Stimulated activated CD8-positive, alpha-beta memory T cell treated with anti-CD3 and anti-CD28 coated beads, Interleukin-4, amount 100 ng/mL, for 24 hours (primary cell): Measurements from ENCODE around the gene GRN.
"Not testable (repeated sequence)": the region's sequence is repeated elsewhere in the genome, so short reads cannot be mapped to it uniquely, and the experiment has no call there.

ENCODE experiments used
- DNase-seq: peaks from one replicate; pipeline ENCODE4 v3.0.0-alpha.2; 2020; ENCODE audit warnings: low read depth

GRN gene

DNA sequence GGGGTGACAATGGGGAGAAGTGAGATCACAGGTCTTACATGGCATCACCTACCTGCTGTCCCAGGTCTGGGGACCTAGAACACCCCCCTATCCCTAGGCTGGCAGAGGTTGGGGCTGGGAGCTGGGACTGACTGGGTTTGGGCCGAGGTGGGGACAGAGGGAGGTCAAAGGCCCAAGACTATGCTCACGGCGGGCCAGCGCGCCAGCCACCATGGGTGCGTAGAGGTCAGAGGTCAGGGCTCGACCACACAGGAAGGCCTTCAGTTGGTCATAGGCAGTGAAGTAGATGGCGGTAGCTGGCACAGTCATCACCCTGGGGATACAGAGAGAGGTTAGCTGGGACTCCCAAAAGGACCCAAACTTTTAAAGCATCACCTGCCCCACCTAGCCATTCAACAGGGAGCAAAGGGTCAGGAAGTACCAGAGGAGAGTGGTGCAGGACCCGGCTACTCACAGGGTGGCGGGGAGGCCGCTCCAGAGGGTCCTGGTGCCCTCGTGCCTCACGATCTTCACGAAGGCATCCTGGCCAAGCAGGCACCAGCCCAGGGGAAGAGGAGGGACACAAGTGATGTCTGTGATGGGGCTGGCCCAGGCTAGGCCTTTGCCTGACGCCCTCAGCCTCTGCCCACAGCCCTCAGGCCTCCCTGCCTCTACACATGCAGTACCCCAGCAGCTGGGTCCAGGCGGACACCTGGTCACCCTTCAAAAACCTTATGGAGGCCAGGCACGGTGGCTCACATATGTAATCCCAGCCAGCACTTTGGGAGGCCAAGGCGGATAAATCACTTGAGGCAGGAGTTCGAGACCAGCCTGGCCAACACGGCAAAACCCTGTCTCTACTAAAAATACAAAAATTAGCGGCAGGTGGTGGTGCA is 23.6 kb upstream of the GRN start:
- no peak for DNase-seq

DNA sequence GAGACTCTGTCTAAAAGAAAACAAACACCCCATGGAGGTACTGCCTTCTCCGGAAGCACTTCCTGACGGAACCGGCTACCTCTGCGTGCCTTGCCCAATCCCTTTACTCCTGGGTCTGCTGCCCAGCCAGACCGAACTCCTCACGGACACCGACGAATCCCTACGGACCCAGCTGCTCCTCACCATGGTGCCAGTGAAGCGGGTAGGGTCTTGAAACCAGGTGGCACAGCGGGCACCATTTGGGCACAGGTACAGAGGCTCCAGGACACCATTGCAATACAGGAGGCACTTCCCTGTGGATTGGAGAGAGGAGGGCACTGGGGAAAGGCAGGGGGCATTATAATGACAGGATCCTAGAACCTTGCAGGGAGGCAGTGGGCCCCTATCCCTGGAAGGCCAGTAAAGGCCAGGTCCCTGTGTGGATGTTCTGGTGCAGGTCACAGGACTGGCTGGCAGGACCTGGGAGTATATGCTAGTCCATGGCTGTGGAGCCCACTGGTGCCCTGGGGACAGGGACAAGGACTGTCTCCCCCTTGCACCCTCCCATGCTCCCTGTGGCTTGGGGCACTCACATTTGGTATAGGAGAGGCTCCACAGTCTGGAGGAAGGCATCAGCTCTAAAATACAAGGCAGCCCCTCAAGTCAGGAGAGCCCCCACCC is 22.7 kb upstream of the GRN start:
- no peak for DNase-seq

DNA sequence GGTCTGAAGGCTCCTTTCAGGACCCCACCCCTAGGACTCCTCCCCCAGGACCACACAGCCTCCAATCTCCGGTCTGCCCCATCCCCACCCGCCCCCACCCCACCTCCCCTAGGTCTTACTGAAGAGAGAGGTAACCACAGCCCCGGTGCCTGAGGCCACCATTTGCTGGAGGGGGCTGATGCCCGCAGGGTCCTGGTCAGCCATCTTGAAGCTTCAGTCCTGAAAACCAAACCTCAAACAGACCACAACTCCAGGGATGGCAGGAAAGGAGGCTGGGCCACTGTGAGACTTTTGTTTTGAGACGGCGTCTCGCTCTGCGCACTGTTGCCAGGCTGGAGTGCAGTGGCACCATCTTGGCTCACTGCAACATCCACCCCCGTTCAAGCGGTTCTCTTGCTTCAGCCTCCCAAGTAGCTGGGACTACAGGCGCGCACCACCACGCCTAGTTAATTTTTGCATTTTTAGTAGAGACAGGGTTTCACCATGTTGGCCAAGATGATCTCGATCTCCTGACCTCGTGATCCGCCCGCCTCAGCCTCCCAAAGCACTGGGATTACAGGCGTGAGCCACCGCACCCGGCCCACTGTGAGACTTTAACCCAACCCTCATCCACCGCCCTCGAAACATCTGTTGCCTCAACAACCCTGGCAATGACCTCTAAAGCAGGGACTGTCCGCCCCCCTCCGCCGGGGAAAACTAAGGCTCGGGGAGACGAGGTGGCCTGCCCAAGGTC is 21.6 kb upstream of the GRN start:
- no peak for DNase-seq

DNA sequence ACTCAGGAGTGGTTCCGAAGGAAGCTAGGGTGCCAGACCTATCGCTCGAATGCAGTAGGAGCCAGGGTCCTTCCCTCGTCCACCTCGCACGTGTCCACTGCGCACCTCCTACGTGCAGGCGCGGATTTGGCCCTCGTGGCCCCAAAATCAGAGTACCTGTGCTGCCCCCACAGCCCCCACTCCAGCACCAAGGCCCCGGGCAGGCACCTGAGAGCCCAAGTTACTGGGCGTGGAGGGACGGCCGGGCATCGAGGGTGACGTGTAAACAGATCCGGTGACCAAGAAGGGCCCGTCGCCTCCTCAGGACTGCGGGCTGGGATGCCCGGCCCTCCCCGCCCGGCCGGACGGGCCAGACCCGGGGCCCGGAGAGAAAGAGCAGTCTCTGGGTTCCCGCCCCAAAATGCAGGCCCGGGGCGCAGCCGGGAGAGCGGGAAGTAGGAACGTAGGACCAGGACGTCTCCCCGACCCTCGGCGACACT is 21.0 kb upstream of the GRN start:
- DNase-seq = no peak

DNA sequence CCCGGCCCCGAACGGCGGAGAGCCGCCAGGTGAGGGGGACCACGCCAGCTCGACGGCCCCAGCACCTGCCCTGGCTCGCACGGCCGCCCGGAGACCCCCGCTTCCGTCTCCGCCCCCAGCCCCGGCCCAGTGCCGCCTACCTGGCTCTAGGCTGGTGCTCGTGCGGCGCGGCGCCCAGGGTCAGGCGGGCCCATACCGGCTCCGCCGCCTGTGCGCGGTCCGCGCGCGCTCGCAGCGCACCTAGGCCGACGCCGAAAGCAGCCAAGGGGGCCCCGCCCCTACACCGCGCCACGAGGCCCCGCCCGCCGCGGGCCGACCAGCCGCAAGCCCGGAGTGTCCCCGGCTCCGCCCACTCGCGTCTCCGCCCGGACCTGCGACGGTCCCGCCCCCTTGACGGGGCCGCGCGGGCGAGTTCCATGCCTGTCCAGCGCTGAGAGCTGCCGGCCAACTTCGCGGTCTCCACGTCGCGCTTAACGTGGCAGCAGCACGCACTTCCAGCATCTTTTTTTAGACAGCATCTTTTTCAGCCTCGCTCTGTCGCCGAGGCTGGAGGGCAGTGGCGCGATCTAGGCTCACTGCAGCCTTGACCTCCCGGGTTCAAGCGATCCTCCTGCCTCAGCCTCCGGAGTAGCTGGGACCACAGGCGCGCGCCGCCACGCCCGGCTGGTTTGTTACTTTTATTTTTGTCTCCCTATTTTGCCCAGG is 20.4 kb upstream of the GRN start, which contains the start of gene SLC25A39:
Gene SLC25A39 (minus strand): TSS at position 253 of the 705 bp plus-strand sequence. CDS start 1,261 bp downstream, outside the sequence.
- peak; percentile 90 for DNase-seq

DNA sequence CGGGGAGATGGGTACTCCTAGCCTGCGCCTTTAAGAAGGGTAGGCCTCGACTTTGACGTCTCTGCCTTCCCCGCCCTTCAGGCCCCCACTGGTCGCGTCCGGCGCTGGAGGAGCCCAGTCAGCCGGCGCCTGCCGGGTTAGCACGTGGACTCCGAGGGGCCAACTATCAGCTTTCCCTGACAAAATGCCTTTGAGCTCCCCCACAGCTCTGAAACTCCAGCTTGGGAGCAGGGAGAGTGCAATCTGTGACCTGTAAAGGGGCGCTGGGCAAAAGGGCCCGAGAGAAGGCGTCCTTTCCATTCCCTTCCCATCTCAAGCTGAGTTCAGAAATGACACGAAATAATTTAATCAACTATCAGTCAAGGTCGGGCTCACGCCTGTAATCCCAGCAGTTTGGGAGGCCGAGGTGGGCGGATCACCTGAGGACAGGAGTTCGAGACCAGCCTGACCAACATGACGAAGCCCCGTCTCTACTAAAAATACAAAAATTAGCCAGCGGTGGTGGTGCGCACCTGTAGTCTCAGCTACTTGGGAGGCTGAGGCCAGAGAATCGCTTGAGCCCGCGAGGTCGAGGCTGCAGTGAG is 18.1 kb upstream of the GRN start:
- peak; percentile 89 for DNase-seq

DNA sequence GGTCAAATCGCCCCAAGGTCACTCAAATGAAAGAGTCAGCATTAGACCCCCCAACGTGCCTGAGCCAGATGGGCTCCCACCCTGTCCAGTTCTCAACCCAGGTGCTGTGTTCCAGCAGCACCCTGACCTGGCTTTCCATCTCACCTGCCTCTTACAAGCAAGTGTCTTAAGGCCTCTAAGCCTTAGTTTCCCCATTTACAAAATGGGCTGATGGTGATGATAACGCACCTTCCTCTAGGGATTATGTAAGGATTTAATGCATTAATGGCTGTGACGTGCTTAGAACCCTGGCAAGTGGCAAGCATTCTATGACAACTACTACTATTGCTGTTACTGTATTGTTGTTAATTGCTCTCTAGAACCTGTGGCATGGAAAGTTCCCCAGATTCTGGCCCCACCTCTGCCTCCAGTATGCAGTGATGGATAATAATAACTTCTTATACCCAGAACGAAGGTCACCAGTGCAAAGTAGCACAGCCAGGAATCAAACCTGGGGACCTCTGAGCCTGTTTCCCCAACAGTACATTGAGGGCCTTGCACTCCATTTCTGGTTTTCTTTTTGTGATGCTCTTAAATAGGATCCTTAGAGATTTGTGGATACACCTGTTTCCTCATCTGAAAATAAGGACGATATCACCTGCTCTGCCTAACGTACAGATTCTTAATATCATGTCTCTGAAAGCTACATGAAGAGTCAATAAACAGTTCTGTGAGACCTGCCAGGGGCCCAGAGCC is 17.2 kb upstream of the GRN start:
- DNase-seq = no peak

DNA sequence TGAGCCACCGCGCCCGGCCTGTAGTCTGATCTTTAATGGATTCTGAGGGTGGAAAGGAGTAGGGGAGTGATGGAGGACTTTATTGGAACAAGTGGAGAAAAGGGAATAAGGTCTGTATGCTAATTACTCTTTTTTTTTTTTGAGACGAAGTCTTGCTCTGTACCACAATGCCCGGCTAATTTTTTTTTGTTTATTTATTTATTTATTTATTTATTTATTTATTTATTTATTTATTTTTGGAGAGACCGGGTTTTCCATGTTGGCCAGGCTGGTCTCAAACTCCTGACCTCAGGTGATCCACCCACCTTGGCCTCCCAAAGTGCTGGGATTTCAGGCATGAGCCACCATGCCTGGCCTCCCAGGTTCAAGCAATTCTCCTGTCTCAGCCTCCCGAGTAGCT is 15.6 kb upstream of the GRN start:
- not testable (repeated sequence) for DNase-seq

DNA sequence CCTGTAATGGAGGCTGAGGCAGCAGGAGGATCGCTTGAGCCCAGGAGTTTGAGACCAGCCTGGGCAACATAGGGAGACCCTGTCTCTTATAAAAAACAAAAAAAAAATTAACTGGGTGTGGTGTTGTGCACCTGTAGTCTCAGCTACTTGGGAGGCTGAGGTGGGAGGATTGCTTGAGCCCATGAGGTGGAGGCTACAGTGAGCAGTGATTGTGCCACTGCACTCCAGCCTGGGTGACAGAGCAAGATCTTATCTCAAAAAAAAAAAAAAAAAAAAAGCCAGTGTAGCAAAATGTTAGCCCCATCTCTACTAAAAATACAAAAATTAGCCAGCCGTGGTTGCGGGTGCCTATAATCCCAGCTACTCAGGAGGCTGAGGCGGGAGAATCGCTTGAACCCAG is 14.8 kb upstream of the GRN start:
- DNase-seq = not testable (repeated sequence)

DNA sequence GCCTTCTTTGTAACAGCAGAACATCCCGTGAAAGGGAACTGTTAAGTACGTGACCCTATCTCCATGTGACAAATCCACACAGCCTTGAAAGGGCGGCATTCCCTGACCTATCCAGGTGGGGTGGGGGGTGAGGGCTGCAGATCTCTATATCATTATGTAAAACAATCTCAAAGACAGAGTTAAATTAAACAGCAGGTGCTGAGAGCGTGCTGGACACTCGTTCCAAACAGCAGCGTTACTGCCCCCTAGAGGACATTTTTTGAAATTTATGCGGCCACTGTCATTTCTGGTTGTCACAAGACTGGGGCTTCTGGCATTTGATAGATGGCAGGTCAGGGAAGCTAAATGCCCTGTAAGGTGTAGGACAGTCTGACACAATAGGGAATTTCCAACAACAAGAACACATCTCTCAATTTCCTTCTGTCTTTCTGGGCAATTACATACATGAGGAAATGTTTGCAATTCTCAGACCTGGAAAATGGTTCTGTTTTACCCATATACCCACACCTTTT is 13.8 kb upstream of the GRN start:
- no peak for DNase-seq

DNA sequence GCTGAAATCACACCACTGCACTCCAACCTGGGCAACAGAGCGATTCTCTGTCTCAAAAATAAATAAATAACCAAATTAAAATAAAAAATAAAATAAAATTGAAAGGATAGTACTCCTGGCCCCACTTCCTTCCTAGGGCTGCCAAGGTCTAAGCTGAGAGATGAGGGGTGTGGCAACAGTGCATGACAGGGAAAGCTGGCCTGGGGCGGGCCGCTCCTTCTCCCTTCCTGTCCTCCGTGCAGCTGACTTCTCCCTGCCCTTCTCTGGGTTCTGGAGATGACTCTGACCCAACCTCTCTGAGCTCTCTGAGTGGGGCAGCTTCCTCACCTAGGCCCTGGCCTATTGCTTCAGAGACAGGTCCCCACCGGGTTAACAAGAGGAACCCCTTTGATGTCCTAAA is 11.7 kb upstream of the GRN start:
- no peak for DNase-seq

DNA sequence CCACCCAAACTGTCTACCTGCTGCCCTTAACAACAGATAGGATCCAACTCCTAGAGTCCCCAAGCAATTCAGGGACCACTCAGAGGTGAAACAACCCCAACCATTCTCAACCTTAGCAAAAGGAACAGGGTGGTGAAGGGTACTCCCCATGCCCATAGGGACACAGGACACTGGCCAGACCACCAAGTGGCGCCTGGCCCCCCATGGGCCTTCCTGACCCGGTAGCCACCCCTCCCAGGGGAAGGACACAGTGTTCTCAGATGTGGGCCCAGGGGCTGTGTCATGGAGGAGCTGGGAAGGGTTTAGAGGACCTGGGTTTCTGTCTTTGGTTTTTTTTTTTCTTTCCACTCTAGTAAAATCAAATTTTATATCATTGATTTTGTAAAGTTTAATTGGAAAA is 10.8 kb upstream of the GRN start:
- no peak for DNase-seq

DNA sequence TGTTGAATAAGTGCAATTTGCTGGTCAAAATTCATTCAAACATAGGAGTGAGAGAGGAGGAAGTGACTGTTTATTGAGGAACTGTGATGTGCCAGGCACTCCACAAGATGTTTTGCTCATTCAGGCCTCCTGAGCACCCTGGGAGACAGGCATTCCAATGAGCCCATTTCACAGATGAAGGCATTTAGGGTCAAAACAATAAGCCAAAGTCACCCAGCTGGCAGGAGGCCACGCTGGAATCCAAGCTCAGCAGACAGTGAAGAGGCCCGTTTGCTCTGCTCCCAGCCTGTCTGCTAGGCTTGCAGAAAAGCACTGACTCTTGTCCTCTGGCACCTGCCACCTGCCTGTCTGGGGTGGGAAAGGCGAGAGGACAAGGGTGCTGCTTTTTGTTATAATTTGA is 10.4 kb upstream of the GRN start:
- no peak for DNase-seq

DNA sequence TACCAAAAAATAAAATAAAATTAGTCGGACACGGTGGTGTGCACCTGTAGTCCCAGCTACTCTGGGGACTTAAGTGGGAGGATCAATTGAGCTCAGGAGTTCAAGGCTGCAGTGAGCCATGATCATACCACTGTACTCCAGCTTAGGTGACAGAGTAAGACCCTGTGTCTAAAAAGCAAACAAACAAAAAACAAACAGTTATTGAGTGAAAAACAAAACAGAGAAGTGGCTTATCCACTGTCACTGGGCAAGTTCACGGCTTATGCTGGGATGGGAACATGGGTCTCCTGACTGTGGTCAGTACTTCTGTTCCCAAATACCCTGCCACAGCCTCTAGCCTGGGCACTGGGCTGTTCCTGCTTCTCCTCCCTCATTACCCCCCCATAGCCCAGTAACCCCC is 9.5 kb upstream of the GRN start:
- DNase-seq = no peak

DNA sequence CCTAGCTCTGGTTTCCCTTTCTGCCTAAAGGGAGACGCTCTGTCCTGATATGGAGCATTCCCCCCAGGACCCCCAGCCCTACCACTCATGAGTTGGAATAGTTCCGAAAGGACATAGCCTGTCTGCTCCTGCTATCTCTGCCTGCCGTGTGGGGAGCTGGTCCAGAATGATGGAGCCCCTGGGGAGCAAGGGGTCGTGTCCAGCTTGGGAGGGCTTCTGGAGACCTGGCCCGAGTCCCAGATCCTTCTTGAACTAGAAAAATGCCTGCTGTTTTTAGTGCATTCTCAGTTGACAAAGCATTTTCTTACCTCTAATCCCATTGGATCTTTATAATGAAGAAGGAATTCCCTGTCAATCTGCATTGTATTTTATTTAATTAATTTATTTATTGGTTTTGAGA is 9.1 kb upstream of the GRN start:
- no peak for DNase-seq

DNA sequence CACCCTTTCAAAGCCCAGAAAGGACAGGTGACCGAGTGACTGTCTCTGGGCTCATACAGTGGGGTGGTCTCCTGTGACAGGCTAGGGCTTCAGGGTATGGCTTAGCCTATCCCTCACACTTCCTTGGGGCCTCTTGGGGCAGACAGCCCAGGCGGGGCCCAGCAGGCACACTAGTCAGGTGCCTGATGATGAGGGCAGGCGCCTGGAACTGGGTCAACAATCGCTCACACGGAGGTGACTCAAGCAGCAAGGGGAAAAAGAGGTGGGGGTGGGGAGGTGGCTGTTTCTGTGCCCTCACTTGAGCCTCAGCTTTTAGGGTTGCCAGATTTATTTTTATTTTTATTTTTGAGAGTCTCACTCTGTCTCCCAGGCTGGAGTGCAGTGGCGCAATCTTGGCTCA is 6.4 kb upstream of the GRN start:
- DNase-seq = no peak

DNA sequence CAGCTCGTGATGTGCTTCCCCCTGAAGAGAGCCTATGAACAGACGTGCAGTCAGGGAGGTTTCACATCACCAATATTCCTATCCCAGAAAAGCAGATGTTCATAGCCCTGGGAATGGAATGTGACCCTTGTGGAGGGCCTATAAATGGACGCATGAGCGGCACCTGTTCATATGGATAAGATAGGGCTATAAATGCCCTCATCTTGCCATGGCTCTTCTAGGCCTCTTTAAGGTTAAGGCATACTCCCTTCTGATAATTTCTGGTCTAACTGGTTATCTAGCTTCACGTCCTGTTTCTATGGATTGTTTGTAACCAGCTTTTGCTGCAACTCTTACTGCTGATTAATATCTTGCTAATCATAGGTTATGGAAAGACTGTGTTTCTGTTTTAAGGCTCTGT is 4.5 kb upstream of the GRN start:
- DNase-seq = not testable (repeated sequence)

DNA sequence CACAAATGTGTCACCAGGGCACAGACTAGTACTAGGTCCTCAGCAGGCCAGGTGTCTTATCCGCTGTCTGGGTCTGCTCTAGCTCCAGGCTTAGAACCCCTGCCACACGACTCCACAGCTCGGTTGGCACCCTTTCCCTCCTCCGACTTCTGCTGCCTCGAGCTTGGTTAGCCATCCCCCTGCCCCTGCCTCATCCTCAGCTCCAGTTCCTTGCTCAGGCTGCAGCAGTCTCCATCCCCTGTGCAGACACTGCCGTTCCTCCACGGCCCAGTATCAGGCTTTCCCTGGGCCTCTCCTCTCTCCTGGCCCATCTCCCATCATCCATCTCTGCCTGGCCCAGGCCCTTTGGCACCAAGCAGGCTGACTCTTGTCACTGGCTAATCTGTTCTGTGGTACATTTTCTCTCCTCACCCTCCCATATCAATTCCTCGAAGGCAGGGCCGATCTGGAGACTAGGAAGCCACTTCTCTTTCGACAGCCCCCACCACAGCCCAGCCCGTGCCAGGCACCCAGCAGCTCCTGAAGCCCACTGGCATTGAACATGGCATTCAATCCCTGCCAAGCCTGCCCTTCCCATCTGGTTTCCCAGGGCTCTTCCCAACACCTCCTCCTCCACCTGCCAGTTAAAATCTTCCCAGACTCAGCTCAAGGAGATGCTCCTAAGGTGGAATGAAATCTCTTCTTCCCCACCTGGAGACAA is 1.4 kb upstream of the GRN start:
- no peak for DNase-seq

DNA sequence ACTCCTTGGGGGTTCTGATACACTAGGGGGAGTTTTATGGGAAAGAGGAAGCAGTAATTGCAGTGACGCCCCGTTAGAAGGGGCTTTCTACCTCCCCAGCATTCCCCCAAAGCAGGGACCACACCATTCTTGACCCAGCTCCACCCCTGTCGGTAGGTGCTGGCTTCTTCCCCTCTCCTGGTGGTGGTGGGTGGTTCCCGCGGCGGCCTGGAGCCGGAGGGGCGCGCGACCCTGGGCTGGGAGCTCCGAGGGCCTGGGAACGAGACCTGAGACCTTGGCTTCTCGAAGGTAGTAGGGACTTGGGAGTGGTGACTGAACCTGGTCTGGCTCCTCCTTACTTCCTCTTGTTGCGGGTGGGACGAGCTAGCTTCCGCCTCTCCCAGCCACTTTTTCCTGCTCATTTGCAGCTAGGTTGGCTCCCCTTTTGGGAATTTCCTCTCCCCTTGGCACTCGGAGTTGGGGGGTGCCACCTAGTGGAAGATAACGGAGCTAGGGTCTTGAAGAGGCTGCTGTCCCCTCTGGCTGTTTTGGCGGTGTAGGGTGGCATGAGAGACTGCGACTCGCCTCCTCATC is 438 bp downstream of the GRN start:
- DNase-seq = no peak
